Activated CD4-positive, alpha-beta T cell treated with anti-CD3 and anti-CD28 coated beads, Interleukin-2, amount 50 U/mL, for 16 hours (primary cell): ENCODE data around the gene CD180.

Experiments
- DNase-seq: peaks from one replicate; pipeline ENCODE4 v3.0.0-alpha.2; 2020

The CD180 gene

DNA sequence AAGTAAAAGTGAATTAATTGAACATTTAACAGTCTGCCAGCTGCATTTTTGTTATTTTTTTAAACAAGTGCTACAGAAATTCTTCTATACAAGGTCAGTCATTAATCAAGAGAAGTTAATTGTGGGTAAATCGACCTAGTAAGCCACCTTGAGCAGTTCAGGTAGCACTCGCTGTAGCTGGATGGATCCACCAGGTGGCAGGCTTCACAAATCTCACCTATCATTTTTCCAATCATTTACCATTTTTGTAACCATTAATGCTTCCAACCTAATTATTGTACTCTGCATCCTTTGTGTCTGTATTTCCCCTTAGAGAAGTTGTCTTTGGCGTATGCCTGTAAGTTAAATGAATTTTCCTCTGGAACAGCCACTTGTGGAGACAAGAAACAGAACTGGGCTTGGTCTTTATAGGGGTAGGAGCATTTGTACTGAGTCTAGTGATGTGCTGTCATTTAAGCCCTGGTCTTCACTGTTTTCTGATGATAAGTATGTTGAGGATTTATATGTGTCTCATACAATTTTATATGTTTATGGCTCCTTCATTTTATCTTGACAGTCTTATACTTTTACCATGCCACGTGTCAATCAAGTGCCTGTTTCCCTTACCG is 39.5 kb downstream of the CD180 start:
- DNase-seq = peak; percentile 53

DNA sequence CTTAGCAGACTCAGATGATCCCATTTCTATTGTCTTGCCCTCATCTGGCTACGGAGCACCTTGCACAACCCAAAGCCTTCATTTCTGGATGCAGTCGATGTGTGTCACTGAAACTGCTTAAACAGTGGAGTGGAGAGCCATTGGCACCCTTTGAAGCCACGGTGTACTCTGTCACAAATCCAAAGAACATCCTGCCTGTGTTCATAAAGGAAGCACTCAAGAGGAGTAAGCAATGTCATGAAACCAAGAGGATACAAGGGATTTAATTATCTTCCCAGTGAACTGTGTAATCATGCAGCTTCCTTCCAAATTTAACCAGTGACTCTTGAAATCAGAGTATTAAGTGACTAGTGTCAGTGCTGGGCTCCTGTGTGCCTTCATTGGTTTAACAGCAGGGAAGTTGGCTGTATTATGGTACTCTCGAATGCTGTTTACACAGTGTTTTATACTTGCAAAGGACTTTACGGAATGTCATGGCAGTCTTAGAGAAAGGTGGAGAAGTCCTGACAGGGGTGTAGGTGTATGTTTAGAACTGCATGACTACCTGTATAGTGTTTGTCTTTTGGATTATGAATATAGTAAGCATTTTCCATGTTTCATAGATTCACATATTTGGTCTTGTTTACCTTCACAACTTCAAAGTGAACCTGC is 41.9 kb downstream of the CD180 start:
- no peak for DNase-seq

DNA sequence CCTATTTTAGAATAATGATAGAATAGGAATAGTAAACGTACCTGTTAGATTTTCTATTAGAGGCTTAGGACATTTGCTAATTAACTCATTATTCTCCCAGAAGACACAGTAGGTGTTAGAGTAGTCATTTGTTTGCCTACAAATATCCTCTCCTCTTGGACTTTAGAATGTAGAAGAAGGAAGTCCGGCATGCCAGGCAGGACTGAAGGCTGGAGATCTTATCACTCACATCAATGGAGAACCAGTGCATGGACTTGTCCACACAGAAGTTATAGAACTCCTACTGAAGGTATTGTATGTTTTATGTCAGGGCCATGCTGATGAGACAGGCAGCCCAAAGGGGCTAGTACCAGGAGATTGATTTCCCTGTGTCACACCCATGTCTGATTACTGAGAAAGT is 43.3 kb downstream of the CD180 start:
- DNase-seq = no peak

DNA sequence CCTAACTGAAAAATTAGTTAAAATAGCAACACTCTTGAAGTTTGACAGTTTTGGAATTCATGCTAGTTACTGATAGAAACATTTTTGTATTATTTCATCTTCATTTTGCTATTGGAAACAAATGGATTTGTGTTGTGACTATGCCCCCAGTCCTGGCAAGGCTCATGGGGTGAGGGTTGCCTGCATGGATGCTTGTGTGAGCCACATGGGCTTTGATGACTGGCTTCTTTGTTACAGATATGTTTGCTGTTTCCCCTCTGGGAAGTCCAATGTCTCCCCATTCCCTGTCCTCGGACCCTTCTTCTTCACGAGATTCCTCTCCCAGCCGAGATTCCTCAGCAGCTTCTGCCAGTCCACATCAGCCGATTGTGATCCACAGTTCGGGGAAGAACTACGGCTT is 44.2 kb downstream of the CD180 start:
- DNase-seq = no peak

DNA sequence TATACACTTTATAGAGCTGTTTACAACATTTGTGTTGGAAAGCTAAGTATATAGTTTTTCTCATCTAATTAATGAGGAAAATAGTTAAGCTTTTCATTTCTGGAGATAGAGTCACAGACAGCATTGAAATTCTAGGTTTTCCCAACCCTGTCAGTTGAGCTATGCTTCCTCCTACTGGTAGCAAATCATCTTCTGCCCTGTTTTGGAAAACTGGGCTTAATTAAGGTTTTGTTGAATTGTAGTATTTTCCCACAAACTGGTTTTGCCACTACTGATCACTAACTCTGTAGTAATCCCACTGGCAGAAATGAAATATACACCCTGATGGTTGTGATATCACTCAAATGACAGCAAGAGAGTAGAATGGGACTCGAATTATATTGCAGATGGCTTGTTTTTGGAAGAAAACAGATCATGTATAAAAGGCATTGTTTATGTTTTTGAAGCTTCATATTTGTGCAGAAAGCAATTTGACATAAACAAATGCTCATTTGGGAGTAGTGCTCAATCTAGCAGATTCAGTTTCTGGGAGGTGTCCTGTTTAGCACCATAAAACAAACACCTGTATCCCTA is 46.6 kb downstream of the CD180 start:
- no peak for DNase-seq

DNA sequence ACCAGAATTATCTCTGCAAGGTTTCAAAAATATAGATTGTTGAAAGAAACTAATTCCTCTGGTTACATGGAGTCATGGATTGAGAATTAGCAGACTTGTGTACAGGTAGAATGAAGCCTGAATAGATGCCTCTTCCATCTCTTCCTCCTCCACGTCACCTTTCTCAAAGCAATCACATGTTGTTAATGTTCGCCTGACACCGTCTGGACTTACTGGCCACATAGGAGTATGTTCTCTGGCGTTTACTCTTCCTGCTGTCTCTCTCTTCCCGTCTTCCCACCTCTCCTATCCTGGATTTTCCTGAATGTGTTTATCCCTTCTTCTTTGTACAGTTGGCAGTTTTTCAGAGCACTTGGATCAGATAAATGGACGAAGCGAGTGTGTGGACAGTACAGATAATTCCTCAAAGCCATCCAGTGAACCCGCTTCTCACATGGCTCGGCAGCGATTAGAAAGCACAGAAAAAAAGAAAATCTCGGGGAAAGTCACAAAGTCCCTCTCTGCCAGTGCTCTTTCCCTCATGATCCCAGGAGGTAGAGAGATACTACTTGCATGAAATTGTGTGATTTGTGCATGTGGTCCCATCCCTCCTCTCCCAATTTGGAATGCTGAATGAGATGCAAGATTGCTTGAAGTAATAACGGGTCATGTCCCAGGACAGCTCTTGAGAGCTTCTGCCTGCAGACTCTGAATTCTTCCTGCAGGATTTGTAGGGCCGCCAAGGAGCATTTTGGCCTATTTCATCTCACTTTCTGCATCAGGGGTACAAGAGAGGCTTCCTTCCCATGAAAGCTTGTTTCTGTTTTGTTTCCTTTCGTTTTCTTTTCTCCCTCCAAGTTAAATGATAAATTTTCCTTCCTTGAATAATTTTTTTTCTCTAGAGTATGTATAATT is 47.3 kb downstream of the CD180 start:
- no peak for DNase-seq

DNA sequence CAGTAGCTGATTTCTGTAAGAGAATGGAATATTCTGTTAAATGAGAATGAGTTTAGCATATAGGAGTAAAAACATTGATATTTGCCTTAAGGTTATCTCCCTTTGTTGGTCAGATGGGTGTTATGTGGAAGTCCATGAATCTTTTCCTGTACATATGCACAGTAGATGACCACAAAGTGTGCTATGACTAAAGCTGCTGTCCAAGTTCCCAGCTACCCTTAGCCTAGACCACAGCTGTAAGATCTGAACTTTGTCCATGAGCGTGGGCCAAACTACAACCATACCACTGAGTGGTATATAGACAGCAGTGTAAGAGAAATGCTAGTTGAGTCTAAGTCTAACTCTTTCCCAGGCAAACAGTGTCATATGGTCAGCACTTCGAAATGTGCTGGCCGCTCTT is 48.8 kb downstream of the CD180 start:
- DNase-seq = no peak

DNA sequence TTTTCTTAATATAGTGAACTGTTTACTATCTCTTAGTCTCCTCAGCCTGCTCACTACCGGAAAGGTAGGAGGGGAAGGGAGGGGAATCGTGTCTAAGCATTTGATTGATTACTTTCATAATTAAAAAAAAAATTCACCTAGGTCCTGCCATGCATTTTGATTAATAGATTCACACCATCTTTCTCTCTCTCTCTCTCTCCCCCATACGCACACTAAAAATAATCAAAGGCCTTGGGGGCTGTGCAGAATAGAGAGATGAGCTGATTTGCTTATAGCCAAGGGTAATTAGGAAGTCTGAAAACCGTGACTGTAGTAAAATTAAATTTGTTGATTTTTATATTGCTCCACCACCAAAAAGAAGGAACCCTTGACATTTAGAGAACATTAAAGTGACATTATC is 49.6 kb downstream of the CD180 start:
- DNase-seq = no peak

DNA sequence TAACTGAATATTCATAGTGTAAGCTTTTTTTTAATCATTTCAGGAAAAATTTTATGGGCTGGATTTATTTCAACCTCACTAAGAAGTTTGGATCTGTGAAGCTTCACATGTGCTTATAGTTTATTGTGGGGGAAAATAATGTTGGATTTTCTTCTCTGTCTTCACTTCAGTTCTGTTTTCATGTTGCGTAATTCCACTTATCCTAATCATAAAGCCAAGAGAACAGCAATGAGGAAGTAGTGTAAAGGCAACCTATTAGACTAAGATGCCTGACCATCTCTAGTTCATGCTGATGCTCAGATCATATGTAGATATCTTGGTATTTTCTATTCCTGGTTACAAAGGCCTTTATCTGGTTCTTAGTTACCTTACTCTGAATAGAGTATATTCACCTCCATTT is 50.0 kb downstream of the CD180 start:
- DNase-seq = no peak

DNA sequence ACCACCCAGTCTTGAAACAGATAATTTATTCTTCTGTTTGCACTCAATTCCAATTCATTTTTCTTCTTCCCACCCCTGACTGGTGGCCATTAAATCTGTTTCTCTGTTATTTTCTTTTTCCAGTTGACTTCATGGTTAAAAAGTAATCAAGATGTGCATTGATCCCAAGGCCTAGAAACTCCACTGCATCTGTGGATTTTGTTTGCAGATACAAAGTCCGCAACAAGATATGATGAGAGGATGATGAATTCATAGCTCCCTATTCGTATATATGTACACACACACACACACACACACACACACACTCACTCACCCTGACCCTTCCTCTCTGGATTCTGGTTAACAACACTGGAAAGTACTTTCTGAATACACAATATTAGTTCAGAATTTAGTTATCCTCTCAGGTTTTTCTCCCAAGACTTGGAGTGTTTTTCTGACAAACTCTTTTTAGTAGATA is 52.4 kb downstream of the CD180 start:
- DNase-seq = no peak

DNA sequence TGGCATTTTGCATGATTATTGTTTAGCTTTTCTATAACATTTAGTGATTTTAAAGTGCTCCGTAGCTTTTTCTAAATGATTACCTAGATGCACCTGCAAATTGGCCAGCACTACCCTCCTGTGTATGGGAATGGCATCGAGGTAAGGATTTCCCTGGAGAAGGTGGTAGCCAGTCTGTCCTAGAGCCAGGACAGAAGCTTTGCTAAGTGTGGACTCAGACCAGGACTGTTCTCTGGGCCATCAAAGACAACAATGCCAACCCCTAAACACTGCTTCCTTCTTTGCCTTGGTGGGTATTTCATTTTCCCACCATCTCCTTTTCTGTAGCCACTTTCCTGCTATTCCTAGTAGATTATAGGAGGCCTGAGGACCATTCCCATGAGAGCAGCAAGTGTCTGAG is 53.0 kb downstream of the CD180 start:
- no peak for DNase-seq

DNA sequence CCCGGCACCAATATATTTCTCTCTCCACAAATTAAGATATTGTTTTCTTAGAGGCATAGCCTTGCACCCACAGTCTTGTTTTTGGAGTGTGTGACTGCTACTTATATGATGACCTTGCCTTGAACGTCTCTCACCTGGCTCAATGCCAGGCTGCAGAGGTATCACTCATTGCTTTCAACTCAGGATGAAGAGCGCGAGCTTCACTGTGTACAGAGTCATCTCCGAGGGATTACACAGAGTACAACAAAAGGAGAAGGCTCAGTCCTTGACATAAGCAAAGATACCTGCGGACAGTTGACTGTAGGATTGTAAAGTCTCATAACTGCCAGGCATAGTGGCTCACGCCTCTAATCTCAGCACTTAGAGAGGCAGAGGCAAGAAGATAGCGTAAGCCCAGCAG is 53.8 kb downstream of the CD180 start:
- DNase-seq = no peak

DNA sequence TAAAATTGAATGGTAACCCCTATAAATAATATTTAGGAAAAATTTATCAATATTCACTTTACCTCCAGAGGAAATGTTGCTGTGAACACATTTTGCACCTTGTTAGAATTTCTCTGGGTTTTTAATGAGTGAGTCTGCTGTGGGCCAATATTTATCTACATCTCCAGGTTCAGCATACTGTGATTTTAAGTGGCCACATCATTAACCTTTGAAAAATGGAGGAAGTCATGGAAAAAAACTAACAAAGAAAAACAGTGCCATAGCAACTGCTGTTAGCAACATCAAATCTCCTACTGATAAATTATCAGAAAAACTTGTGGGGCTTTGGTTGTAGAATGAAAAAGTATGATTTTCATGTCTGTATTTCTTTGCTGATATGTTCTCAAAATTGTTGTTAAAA is 55.0 kb downstream of the CD180 start:
- no peak for DNase-seq

DNA sequence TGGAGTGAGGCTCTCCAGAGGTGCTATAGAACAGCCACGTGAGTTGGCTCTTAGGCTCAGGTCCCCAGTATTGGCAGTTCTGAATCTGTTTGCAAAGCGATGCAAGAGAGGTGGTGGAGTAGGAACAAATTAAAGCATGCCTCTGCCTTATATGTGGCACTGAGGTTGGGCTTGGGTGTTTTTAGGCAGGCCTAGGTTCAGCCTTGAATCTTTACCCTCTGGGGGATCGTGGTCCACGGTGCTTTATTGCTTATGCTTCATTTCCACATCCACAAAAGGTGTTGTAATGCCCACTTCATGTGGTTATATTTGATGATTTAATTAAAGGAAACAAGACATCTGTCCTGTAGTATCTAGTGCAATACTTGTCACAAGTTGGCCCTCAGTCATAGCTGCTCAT is 56.2 kb downstream of the CD180 start:
- no peak for DNase-seq

DNA sequence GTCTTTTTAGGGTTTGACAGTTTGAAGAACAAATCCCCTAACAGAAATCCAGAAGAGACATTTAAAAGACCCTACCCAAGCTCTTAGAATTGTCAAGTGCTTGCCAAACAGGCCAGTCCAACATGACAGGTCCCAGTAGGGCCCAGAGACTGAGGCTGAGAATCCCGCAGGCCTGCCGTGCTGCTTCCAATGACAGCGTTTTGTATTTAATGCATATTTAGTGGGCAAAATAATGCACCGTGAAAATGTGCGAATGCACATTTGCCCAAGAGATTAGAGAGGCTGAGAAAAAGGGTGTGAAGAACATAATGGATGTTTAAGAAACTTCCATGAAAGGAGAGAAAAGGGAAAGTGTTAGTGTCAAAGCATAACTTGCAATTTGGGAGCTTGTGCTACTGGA is 57.6 kb downstream of the CD180 start:
- no peak for DNase-seq

DNA sequence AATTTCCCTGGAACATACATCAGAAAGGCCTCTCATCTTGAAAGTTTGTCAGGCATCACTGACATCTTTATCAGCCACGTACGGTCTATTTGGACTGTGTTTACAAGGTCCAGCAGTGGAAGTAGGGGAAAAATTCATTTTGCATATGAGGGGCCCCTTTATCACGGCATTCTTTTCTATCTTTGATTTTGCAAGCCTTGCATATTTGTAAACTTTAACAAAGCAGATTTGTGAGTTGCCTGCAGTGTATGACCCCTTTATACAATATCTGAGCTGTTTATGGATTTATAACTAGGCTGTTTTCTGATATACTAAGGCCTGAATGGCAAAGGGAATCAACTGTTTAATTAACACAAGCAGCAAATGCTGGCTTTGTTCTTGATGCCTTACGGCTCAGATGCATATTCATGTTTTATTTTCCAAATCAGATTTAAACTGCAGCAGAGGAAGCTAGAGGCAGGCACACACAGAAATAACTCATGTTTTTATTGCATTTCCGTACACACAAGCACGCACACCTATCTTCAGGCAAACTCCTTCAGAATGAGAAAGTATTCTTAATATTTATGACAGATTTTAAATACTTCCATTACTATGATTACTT is 61.1 kb downstream of the CD180 start:
- DNase-seq = no peak

DNA sequence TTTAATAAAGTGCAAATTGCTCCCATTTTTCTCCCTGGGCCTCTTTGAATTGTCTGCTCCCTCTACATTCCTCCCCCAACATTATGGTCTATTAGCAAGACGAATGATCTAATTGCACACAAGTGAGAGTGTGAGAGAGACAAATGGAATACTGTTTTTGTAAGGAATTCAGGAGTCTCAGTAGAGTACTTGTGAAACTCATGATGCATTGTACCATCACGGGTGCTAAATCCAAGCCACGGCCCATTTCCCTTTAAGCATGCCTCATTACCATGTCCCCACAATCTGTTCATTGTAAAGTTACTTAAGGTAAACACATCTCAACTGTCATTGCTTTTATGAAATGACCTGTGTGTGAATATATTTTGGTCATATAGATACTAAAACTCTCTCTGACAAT is 62.8 kb downstream of the CD180 start:
- DNase-seq = no peak

DNA sequence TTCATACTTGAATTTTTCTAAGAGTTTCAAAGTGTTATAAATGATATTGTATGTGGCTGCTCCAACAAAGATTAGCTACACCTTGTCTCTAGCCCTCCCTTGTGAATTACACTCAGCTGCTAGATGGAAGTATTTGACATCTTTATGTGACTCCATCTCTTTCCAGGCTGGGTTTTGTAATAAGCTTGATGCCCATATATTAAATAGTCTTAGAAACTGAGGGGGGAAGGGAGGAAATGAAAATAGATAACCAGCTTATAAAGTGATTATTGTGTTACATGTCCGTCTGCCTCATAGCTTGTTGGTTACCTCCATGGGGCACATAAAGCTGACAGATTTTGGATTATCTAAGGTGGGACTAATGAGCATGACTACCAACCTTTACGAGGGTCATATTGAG is 63.4 kb downstream of the CD180 start:
- DNase-seq = no peak

DNA sequence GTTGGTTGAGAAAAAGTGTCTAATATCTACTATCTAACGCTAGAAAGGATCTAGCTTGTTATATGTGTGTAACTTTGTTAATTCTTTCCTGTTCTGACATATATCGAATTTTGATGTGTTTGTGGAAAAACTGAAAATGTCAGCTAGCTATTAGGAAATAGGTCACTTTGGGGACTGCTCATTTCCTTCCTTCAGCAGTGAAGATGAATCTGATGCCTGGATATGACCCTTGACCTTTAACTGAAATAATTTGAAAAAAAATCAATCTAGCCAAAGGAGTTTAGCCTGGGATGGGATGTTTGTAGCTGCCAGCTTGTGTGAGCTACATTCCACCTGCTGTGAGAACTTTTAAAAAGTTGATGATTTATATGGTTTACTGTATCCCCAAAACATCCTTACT is 66.8 kb downstream of the CD180 start:
- no peak for DNase-seq
